GM18502 (cell line): ENCODE measurements around the gene SULT1A2.
"Not testable (repeated sequence)": the region's sequence is repeated elsewhere in the genome, so short reads cannot be mapped to it uniquely, and the experiment has no call there.

Experiments
- ATAC-seq: cut with Tn5 transposase; IDR thresholded peaks from one replicate; pipeline ENCODE4 v1.9.1; 2021; ENCODE audit warnings: mild to moderate bottlenecking; ENCODE audit not compliant: unreplicated experiment, poor library complexity

The SULT1A2 gene

DNA sequence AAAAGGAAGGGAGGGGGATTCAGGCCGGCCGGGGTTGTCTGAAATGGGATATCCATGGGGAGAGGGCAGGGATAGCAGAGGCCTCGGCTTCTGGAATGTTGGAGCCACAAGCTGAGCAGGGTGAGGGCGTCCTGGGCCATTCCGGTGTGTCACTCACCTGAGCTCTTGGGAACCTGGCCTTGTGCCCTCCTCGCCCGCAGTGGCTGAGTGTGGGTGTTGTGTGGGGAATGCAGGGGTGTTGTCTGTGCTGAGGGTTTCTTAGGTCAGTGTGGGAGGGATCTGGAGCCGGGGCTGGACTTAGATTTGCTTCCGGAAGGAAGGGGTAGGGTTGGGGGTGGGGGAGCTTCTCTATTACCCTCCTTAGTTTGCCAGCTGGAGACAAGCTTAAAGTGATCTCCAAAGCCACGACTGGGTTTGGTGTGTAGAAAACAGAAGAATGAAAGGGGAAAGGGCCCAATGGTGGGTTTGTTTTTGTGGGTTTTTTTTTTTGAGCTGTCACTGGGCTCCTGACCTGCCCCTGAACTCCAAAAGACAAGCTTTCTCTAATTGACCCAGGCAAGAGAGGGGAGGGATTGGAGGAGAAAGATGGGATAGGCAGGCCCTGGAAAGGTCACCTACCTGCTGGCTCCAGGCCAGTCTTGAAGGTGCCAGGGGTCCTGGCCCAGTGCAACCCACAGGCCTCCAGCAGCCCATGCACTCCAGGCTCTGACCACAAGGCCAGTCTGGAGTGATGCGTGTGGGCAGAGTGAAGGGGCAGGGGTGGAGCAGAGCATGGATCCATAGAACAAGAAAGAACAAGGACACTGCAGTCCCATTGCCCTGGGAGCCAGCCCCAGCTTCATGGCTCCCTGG is at the start of gene SULT1A2:
SULT1A2 (minus strand) TSS at position 211 of the 852 bp plus-strand sequence. CDS start 1,120 bp downstream, outside the sequence.
- ATAC-seq = no peak

DNA sequence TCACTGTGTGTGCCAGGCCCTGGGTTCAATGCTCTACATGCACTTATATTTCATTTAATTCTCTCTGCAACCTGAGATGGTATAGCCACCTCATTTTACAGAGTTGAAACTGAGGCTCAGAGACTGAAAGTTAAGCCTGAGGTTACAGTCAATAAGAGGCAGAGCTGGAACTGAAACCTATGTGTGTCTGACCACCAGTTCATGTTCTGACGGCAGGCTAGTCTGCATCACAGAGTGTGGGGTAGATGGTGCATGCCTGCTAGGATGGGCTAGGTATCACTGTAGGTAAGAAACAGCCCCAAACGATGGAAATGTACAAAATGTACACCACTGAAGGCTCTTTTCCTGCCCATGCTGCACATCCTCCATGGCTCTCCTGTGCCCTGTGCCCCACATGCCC is 43.1 kb upstream of the SULT1A2 start:
- not testable (repeated sequence) for ATAC-seq

DNA sequence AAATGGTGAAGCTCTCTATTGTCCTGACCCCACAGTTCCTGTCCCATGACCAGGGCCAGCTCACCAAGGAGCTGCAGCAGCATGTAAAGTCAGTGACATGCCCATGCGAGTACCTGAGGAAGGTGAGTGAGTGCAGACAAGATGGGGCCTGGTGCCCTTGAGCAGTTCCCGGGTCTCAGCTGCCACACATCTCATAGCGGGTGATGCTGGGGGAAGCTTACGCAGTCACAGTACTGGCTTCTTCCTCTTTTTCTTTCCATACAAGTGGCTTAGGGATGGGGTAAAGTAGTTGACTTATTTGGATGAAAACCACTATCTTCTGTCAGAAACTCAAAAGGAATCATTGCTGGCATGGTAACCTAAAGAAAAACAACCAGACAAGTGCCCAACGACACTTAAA is 41.5 kb upstream of the SULT1A2 start:
- not testable (repeated sequence) for ATAC-seq

DNA sequence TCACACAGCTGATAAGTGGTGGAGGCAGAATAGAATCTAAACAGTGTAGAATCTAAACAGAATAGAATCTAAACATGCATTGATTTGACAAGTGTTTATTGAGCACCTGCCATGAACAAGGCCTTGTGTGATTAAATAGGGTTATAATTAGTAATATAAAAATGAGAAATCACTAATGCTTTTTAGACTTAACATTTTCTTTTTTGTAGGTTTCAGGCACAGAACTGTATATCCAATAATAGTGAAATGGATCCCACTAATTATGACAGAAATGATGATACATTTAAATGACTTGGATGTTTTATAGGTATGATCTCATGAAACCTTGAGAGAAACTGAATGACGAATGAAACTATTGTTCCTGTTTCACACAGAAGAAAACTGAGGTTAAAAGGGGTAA is 40.9 kb upstream of the SULT1A2 start, which contains the start of gene NPIPB8:
NPIPB8 (plus strand) TSS at position 301 of the 400 bp plus-strand sequence. CDS start 296 bp downstream, outside the sequence.
- ATAC-seq = not testable (repeated sequence)

DNA sequence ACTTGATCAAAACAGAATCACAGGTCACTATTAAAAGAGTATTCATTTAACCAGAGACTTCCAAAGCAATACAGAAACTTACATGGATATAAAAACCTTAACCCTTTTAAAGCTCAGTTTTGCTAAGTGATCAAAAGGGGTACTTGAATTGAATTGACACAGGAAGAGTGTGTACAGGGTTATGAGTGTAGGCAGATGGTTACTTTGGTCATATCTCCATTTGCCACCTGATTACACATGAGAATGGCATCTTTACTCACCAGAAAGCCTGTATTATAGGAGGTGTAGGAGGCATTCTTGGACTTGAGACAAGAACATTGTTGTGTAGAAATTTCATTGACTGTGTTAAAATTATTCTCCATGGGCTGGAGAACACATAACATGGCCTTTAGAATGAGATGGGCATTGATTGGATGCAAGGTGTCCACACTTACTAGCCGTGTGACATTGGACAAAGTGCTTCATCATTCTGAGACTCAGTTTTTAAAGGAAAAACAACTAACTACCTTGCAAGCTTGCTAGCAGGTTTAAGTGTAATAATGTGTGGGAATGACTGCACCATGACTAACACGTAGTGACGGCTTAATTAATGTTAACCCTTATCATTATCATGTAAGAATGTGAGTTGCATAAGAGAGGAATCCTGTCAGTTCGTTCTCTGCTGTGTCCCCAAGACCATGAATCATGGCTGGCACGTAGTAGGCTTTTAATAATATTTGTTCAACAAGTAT is 39.4 kb upstream of the SULT1A2 start:
- ATAC-seq = not testable (repeated sequence)

DNA sequence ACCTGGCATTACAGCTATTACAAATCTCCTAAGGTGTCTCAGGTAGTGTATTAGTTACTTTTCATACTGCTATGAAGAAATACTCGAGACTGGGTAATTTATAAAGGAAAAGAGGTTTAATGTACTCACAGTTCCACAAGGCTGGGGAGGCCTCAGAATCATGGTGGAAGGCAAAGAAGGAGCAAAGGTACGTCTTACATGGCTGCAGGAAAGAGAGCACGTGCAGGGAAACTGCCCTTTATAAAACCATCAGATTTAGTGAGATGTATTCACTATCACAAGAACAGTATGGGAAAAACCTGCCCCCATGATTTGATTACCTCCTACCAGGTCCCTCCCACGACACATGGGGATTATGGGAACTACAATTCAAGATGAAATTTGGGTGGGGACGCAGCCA is 34.1 kb upstream of the SULT1A2 start:
- not testable (repeated sequence) for ATAC-seq

DNA sequence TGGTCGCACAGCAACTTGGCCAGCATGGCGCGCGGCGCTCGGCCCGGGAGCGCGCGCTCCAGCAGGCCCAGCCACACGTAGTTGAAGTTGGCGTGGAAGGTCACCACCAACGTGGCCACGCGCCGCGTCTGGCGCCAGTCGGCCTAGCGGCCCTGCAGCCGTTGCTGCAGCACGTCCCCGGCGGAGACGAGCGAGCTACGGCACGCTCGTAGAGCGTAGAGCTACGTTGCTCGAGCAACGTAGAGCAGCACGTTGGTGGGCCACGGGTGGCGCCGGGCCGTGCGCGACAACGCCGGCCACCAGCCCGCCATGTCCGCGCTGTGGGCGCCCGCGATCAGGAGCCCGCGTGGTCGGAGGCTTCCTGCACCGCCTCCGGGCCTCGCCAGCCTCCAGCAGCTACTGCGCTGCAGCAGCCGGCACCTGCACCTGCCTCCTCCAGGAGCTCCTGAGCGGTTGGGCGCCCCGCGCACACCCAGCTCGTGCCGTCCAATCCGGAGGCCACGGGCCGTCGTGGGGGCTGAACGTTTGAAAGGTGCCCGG is 26.4 kb upstream of the SULT1A2 start:
- ATAC-seq = no peak

DNA sequence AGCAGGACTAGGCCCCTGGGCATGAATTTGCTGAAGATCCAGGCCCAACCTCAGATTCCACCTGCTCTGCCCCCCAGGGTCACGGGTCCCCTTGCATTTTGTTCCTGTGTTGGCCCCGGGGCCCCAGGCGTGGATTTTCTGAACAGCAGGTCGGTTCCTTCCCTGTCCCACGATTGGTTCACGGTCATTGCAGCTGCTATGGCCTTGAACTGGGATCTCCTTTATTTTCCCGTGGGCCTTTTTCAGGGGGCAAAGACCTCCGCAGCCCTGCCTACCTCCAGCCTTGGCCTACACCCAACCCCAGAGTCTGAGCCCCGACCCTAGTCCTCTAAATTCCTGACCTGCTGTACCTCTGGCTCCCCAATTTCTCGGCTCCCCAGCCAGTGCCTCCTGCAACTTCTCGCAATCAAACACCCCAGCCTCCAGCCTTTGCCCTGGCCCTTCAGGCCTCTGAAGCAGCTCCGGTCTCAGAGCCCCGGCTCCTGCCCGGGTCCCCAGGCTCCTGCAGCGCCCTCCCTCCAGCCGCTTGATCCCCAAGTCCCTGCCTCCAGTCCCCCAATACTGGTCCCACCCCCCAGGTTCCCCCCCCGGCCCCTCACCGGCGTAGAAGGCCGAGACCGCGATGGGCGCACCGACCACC is 25.8 kb upstream of the SULT1A2 start:
- ATAC-seq = not testable (repeated sequence)

DNA sequence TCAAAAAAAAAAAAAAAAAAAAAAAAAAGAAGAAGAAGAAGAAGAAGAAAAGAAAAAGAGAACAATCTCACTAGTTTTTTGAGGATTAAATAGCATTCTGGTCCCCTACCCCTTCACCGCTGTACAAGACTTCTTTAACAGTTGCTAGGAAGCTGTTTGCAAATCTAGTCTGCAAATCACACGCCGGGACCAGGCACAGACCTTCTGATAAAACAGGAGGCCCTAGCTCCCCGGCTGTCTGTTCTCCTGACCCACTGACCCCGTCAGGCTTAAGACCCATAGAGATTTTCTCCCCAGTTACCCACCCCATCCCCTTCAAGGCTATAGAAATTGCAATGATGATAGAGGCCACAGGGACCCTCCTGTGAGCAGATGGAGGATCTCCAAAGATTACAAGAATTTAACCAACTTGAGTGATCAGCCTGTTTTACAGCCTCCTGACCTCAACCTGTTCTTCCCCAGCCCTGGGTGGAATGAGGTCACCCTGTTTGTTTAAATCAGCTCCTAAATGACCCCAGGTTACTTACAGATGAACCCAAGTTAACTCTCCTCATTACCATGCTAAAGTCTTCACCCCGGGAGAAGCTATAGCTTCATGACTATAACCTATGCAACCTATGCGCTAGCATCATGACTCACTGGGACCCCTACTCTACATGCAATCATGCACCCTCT is 24.8 kb upstream of the SULT1A2 start:
- no peak for ATAC-seq

DNA sequence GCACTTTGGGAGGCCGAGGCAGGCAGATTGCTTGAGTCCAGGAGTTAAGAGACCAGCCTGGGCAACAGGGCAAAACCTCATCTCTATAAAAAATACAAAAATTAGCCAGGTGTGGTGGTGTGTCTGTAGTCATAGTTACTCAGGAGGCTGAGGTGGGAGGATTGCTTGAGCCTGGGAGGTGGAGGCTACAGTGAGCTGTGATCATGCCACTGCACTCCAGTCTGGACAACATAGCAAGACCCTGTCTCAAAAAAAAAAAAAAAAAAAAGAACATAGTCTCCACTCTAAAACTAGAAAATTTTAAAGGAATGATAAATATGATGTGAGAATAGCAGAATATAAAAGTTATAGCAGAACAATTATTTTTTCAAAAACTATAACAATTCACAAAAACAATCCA is 23.5 kb upstream of the SULT1A2 start:
- not testable (repeated sequence) for ATAC-seq

DNA sequence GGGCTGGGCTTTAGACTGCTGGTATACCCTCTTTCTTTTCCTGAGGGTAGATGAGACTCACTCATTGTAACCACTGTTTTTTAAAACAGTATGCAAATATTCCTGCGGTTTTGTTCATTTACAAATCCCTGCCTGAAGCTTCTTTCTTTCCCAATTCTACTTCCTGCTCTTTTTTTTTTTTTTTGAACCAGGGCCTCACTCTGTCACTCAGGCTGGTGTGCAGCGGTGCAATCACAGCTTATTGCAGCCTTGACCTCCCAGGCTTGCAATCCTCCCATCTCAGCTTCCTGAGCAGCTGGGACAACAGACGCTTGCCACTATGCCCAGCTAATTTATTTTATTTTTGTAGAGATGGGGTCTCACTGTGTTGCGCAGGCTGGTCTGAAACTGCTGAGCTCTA is 21.0 kb upstream of the SULT1A2 start:
- no peak for ATAC-seq

DNA sequence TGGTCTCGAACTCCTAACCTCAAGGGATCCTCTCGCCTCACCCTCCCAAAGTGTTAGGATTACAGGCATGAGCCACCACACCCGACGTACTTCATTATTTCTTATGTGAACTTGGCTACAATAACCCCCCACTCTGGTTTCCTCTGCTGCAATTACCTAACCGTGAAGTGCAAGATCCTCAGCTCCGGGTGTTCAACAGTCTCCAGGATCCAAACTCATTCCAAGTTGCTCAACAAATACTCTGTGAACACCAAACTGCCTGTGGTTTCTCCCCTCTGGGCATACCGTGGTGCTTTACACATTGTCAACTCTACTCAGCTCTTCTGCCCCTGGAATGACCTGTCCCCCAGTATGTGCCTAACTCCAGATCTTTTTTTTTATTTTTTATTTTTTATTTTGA is 19.8 kb upstream of the SULT1A2 start:
- ATAC-seq = no peak

DNA sequence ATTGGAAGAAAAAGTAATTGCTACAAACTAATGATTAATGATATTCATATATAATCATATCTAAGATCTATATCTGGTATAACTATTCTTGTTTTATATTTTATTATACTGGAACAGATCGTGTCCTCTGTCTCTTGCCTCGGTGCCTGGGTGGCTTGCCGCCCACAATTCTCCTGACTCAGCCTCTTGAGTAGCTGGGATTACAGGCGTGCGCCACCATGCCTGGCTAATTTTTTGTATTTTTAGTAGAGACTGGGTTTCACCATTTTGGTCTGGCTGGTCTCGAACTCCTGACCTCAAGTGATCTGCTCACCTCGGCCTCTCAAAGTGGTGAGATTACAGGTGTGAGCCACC is 19.4 kb upstream of the SULT1A2 start:
- not testable (repeated sequence) for ATAC-seq

DNA sequence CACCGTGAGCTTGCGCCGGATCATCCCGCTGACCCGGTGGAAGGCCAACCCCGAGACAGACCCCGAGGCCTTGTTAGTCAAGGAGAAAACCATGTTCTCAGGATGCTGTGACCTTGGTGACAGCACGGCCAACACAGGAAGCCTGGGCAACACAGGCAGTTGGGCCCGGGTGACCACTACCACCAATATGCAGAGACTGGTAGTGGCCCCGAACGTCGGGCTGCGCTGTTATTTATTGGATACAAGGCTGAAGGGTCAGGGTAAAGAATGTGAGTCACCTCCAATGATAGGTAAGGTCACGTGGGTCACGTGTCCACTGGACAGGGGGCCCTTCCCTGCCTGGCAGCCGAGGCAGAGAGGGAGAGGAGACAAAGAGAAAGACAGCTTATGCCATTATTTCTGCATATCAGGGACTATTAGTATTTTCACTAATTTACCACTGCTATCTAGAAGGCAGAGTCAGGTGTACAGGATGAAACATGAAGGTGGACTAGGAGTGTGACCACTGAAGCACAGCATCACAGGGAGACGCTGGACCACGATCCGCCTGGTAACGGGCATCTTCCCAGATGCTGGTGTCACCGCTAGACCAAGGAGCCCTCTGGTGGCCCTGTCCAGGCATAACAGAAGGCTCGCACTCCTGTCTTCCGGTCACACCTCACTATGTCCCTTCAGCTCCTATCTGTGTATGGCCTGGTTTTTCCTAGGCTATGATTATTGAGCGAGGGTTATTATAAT is 18.8 kb upstream of the SULT1A2 start:
- not testable (repeated sequence) for ATAC-seq

DNA sequence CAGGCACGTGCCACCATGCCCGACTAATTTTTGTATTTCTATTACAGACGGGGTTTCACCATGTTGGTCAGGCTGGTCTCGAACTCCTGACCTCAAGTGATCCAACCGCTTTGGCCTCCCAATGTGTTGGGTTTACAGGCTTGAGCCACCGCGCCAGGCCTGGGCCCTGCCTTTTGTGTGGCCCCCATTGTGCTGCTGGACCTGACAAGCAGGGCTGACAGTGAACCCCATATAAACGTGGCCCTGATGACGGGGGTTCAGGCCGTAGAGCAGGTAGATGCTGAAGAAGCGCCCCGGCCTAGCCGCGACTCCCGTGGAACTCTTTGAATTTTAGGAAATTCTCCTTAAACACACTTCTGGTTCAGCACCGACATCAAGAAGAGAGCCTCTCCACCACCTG is 17.7 kb upstream of the SULT1A2 start:
- ATAC-seq = not testable (repeated sequence)

DNA sequence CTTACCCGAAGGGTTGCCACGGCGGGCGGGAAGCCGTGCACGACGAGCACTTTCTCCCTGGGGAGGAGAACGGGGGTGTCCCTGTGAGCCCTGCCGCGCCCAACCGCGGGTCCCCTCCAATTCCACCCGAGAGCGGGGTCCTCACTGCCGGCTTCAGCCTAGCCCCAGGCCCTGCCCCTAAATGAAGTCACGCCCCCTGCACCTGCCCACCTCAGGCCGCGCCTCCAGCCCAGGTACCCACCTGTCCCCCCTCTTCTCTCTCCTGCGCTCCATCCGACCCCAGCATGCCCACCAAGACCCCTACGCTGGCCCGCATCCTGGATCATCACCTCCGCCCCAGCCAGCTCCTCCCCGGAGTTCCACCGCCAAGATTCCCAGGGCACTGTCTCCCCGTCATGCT is 17.1 kb upstream of the SULT1A2 start:
- ATAC-seq = not testable (repeated sequence)

DNA sequence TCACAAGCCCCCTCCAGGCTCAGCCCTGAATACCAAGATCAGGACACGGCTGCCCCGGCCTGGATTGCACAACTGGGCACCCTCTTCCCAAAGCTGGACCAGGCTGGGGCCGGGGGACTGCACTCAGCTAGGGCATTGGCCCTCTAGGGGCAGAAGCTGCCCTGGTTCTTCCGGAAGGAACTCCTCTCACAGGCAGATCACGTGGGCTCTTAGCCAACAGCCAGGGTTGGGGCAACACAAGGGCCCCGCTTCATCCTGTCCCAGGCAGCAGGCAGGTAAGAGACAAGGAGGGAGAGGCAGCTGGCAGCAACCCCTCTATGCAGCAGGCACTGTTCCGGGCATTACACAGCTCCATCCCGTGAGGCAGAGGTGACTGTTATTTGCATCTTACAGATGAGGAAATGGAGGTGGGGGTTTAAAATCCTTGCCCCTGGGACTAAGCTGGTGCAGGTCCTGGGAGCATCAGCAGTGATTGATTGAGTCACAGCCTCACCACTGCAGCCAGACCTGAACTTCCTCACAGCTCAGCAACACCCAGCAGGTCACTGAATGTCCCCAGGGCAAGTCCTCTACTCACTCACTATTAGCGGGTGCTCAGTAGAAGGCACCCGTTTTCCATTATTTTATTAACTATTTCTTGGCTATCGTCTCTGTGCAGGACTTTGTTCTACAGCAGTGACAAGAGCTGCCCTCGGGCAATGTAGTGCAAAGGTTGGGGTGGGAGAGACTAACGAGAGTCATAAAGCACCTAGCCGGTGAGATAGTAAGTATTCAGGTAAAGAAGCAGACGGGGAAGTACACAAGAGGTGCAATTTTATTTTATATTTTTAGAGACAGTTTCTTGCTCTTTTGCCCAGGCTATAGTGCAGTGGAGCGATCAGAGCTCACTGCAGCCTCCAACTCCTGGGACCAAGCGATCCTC is 15.8 kb upstream of the SULT1A2 start:
- peak; percentile 65 for ATAC-seq

DNA sequence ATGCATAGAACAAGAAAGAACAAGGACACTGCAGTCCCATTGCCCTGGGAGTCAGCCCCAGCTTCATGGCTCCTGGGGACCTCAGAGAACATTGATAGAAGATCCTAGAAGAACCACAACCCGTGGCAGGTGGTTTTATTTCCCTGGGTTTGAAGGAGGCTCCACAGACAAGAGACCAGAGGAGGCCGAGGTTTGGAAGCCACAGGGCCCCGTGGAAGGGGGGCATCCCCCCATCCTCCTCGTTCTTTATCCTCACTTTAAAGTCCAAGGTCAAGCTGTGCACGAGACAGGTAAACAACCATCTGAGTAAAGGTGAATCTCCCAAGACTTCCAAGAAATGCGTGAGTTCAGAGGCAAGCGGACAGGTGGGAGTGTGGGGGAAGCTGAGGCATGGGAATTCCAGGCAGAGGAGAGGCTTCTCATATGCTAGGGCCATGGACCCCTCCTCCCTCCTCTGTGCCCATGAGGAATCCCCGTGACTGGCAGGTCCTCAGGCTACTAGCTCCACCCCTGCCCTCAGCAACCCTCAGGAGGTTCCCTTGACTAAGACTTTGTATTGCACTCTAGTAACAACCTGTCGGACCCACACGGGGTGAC is 13.8 kb upstream of the SULT1A2 start:
- no peak for ATAC-seq
